Aorta (tissue), 5 donors: ENCODE data around the gene E2F2. TPM values are rescaled to one million over a fixed set of nuclear protein-coding genes. Genes with fewer than 3 reads are reported as not detected.

Experiments
- ATAC-seq: fragments of 200-7000 bp; cut with Tn5 transposase; one replicate; pipeline ENCODE4 v1.9.1; 2022; ENCODE audit warnings: moderate library complexity; ENCODE audit not compliant: low FRiP score
- DNase-seq, 2 donors: peaks; one replicate each; pipeline ENCODE4 v3.0.0-alpha.2; 2020
- H3K27ac ChIP-seq, 2 donors: one replicate each; pipeline ENCODE4 v1.5.1; 2013; ENCODE audit warnings: low read length in 2 of 2, mild to moderate bottlenecking in 2 of 2, moderate library complexity in 2 of 2, control low read depth in 1 of 2, inconsistent platforms in 1 of 2, low read depth in 1 of 2
- H3K27me3 ChIP-seq, 2 donors: one replicate each; pipeline ENCODE4 v1.6.1; 2013; ENCODE audit warnings: control low read depth in 1 of 2, low read length in 1 of 2, mild to moderate bottlenecking in 1 of 2, moderate library complexity in 1 of 2; ENCODE audit not compliant: insufficient read depth in 2 of 2, control insufficient read depth in 1 of 2
- H3K36me3 ChIP-seq, 2 donors: one replicate each; pipeline ENCODE4 v1.6.1; 2013; ENCODE audit warnings: control low read depth in 1 of 2, low read length in 1 of 2, mild to moderate bottlenecking in 1 of 2; ENCODE audit not compliant: insufficient read depth in 2 of 2, control insufficient read depth in 1 of 2
- H3K4me1 ChIP-seq, 2 donors: one replicate each; pipeline ENCODE4 v1.6.1; 2013; ENCODE audit warnings: low read length in 2 of 2, control low read depth in 1 of 2, mild to moderate bottlenecking in 1 of 2, moderate library complexity in 1 of 2; ENCODE audit not compliant: insufficient read depth in 2 of 2, control insufficient read depth in 1 of 2
- H3K4me3 ChIP-seq, 2 donors: one replicate each; pipeline ENCODE4 v1.5.1; 2013; ENCODE audit warnings: low read length in 2 of 2, control low read depth in 1 of 2, mild to moderate bottlenecking in 1 of 2
- H3K9me3 ChIP-seq: one replicate; pipeline ENCODE4 v1.6.1; 2013; ENCODE audit warnings: mild to moderate bottlenecking, low read length; ENCODE audit not compliant: control insufficient read depth
- WGBS, 2 donors: extraction: QIAGEN DNeasy Blood & Tissue Kit; methylation state at CpG; one replicate each; pipeline ENCODE4 v1.1.7; 2013; 5-methylcytosine and 5-hydroxymethylcytosine counted together
- intact Hi-C, 2 donors: fragments of 100-400 bp; cut with DNase I; formaldehyde crosslinking; loops; one replicate each; pipeline versions ENCODE4 v1.14.2 to v1.15.0; 2022
- polyA plus RNA-seq, 2 donors: library from polyadenylated mRNA; stranded (reverse); fragments of 200-250 nt; gene quantifications; one replicate each; pipeline ENCODE4 v1.2.3, GENCODE V29; 2013
- total RNA-seq, 2 donors: library from RNA; stranded (reverse); fragmentation: NEBNext Ultra II Directional; extraction: Animal tissue kit (Norgen Biotek cat#: 25700); gene quantifications; one replicate each; pipeline ENCODE4 v1.2.1, GENCODE V29; 2021
- donor health status: healthy with polysubstance abuse.
- donor health status: Bipolar disorder and iron deficiency.
- donor health status: DM: no; HTN: no; CAD: no.
- donor health status: DM: no; HTN: no; CAD: no.
- donor health status: DM: yes; HTN: yes; CAD: no.

The E2F2 gene
- total and polyA plus RNA-seq, 4 donors: 0.42 to 0.96 (median 0.50) TPM; not detected in 1

GRCh38 chr1:23480187-23481025 is 50.6 kb downstream of the E2F2 start:
- intact Hi-C loops: loop anchor here (5.0 kb wide), 2 partner anchors 58 to 138 kb away; partner anchors contain the start of genes TCEA3 (in 2 of the 2) and HNRNPR (in 1 of the 2)
- Histone ChIP-seq H3K4me3 (no peak overlapping the region), H3K9me3 (no peaks in the 10 kb centered on the region), H3K4me1 (no peaks in the 10 kb centered on the region), H3K27me3 (no peaks in the 10 kb centered on the region), H3K36me3 (no peaks in the 10 kb centered on the region), H3K27ac (no peak overlapping the region)
- DNase-seq (no peak), ATAC-seq (no peak)
- 72 to 83% methylated on average over 4 of the region's 4 CpGs for WGBS, 2 donors

GRCh38 chr1:23479666-23479941 is 51.4 kb downstream of the E2F2 start:
- DNase-seq (no peak), ATAC-seq (no peak)
- intact Hi-C loops: no loop called here
- Histone ChIP-seq H3K27ac (no peak overlapping the region), H3K36me3 (no peaks in the 10 kb centered on the region), H3K4me1 (no peaks in the 10 kb centered on the region), H3K27me3 (no peaks in the 10 kb centered on the region), H3K9me3 (no peaks in the 10 kb centered on the region), H3K4me3 (no peak overlapping the region)
- 43 to 54% methylated on average over 2 of the region's 2 CpGs for WGBS, 2 donors

- Histone ChIP-seq H3K4me1 (no peaks in the 10 kb centered on the region), H3K4me3 (no peak overlapping the region), H3K27ac (no peak overlapping the region), H3K9me3 (no peaks in the 10 kb centered on the region), H3K36me3 (no peaks in the 10 kb centered on the region), H3K27me3 (no peaks in the 10 kb centered on the region)
- ATAC-seq (peak; percentile 51), DNase-seq (peak; percentile 76 to 88)
- whole genome bisulfite sequencing, 2 donors: 33 to 37% methylated on average over 9 of the region's 9 CpGs
- intact Hi-C loops: no loop called here
These were observed 52.0 kb downstream of the E2F2 start for GRCh38 chr1:23478896-23479665.

GRCh38 chr1:23477359-23478144 is 53.5 kb downstream of the E2F2 start:
- ATAC-seq: no peak
- Histone ChIP-seq H3K36me3 (no peaks in the 10 kb centered on the region), H3K4me1 (no peaks in the 10 kb centered on the region), H3K9me3 (no peaks in the 10 kb centered on the region), H3K27me3 (no peaks in the 10 kb centered on the region), H3K4me3 (no peak overlapping the region), H3K27ac (no peak overlapping the region)
- no peak for DNase-seq
- 84 to 89% methylated on average over 10 of the region's 10 CpGs for WGBS, 2 donors
- intact Hi-C loops: no loop called here

GRCh38 chr1:23475641-23476040 is 55.4 kb downstream of the E2F2 start:
- Histone ChIP-seq H3K36me3 (no peaks in the 10 kb centered on the region), H3K4me1 (no peaks in the 10 kb centered on the region), H3K4me3 (no peak overlapping the region), H3K9me3 (no peaks in the 10 kb centered on the region), H3K27ac (no peak overlapping the region), H3K27me3 (no peaks in the 10 kb centered on the region)
- ATAC-seq: no peak
- intact Hi-C loops: no loop called here
- DNase-seq: no peak
- 40 to 41% methylated on average over 3 of the region's 3 CpGs for WGBS, 2 donors

GRCh38 chr1:23475134-23475628 is 55.9 kb downstream of the E2F2 start:
- H3K36me3 ChIP-seq: no peaks in the 10 kb centered on the region
- H3K27me3 ChIP-seq: no peaks in the 10 kb centered on the region
- DNase-seq (no peak), ATAC-seq (no peak)
- intact Hi-C loops: no loop called here
- H3K4me1 ChIP-seq: no peaks in the 10 kb centered on the region
- 23 to 31% methylated on average over 6 of the region's 6 CpGs for WGBS, 2 donors
- no peaks in the 10 kb centered on the region for H3K9me3 ChIP-seq
- no peak overlapping the region for H3K27ac ChIP-seq
- no peak overlapping the region for H3K4me3 ChIP-seq

GRCh38 chr1:23473037-23473800 is 57.8 kb downstream of the E2F2 start:
- no peaks in the 10 kb centered on the region for H3K4me1 ChIP-seq
- no peak overlapping the region for H3K4me3 ChIP-seq
- no peaks in the 10 kb centered on the region for H3K36me3 ChIP-seq
- 81 to 83% methylated on average over 6 of the region's 6 CpGs for WGBS, 2 donors
- DNase-seq (no peak), ATAC-seq (no peak)
- H3K27me3 ChIP-seq: no peaks in the 10 kb centered on the region
- intact Hi-C loops: no loop called here
- H3K9me3 ChIP-seq: no peaks in the 10 kb centered on the region
- H3K27ac ChIP-seq: no peak overlapping the region
